C4-2B (cell line): ENCODE results near the gene C1QC.

ENCODE experiments used
- CTCF ChIP-seq: fragments of 450-650 bp; conservative IDR thresholded peaks from 2 replicates; pipeline ENCODE4 v1.5.1; 2017; ENCODE audit warnings: mild to moderate bottlenecking
- ZFX ChIP-seq: fragments of 450-650 bp; IDR thresholded peaks from 2 replicates; pipeline ENCODE4 v1.6.1; 2017

- TF ChIP-seq CTCF (no peak), ZFX (no peak)
Observed at GRCh38 chr1:22619252-22619651, 24.2 kb upstream of the C1QC start.
